AG10803 (cell line): Measurements from ENCODE around the gene ARL14EPL.
"Not testable (repeated sequence)": the region's sequence is repeated elsewhere in the genome, so short reads cannot be mapped to it uniquely, and the experiment has no call there.

Experiments used
- DNase-seq: peaks from one replicate; pipeline ENCODE4 v3.0.0; 2010; ENCODE audit warnings: low read depth
- H3K4me3 ChIP-seq: 2 replicates; pipeline ENCODE4 v1.5.1; 2011; ENCODE audit warnings: mild to moderate bottlenecking, low read length, control low read depth
- TF ChIP-seq, protein P1 (sequence below): conservative IDR thresholded peaks from 2 replicates; pipeline ENCODE4 v1.5.1; 2011; ENCODE audit warnings: mild to moderate bottlenecking, low read length, control low read depth, inconsistent platforms

Gene ARL14EPL

DNA sequence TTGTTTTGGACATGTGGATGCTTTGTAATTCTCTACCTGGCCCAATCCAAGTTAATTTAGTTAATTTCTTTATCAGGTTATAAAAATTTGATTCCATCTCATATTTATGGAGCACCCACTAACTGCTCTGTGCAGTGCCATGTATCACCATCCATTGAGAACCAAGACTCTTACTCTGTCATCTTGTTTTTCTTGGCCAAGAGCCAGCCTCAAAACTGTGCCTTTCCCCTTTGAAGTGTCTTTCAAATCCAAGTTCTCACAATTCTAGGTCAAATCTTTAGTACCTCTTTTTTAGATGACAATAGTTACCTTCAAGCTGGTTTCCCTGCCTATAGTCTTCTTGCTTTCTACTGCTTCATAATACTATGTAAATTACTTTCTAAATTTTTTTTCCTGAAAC lies 55.8 kb downstream of the ARL14EPL start:
- no peak for DNase-seq
- TF ChIP-seq, protein P1, sequence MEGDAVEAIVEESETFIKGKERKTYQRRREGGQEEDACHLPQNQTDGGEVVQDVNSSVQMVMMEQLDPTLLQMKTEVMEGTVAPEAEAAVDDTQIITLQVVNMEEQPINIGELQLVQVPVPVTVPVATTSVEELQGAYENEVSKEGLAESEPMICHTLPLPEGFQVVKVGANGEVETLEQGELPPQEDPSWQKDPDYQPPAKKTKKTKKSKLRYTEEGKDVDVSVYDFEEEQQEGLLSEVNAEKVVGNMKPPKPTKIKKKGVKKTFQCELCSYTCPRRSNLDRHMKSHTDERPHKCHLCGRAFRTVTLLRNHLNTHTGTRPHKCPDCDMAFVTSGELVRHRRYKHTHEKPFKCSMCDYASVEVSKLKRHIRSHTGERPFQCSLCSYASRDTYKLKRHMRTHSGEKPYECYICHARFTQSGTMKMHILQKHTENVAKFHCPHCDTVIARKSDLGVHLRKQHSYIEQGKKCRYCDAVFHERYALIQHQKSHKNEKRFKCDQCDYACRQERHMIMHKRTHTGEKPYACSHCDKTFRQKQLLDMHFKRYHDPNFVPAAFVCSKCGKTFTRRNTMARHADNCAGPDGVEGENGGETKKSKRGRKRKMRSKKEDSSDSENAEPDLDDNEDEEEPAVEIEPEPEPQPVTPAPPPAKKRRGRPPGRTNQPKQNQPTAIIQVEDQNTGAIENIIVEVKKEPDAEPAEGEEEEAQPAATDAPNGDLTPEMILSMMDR = no peak
- H3K4me3 ChIP-seq = no peak overlapping the region

DNA sequence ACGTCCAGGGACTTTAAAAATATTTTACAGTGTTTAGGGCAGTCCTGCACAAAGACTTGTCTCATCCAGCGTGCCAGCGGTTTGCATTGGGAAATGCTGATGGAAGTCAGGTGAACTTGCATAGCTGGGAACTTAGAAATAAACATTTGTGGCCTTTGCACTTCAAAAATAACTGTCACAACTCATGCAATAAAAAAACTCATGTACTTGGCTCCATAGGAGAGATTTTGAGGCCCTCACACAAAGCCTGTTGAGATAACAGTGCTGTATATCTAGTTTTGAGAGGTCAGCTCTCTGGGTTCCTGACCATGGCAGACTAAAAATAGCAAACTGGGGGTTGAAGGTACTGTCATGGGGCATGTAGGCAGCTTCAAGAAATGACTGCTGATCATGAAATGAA lies 58.0 kb downstream of the ARL14EPL start:
- TF ChIP-seq, protein P1 = no peak
- no peak overlapping the region for H3K4me3 ChIP-seq
- no peak for DNase-seq

DNA sequence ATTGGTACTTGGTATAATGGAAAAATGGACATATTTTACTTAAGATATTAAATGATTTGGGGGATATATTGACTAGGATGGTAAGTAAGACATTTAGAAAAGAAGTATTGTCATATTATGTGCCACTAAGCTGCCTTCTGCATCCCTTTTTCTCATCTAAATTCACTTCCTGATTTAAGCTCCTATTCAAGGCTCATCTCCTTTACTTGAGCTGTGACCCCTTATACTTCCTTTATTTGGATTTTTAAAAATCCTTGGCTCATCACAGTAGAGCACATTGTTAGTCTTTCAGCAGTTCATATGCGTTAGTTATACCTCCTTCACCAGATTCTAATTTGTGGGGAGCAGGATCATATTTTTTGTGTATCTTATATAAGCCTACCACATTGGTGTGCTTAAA lies 59.1 kb downstream of the ARL14EPL start:
- TF ChIP-seq, protein P1 = no peak
- no peak for DNase-seq
- H3K4me3 ChIP-seq = no peak overlapping the region

DNA sequence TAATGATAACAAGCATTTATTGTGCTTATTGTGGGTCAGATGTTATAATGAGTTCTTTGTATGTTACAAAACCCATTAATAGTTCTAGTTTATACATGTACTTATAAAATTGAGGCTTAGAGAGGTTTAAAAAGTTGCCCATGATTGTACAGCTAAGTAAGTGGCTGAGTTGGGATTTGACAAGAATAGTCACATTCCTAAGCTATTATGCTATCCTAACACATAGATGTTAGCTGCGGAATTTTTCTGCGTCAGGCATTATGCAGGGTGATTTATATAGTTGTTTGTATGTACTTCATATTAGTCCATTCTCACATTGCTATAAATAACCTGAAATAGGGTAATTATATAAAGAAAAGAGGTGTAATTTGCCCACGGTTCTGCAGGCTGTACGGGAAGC lies 65.0 kb downstream of the ARL14EPL start:
- TF ChIP-seq, protein P1 = no peak
- DNase-seq = peak; percentile 25
- H3K4me3 ChIP-seq = no peak overlapping the region

DNA sequence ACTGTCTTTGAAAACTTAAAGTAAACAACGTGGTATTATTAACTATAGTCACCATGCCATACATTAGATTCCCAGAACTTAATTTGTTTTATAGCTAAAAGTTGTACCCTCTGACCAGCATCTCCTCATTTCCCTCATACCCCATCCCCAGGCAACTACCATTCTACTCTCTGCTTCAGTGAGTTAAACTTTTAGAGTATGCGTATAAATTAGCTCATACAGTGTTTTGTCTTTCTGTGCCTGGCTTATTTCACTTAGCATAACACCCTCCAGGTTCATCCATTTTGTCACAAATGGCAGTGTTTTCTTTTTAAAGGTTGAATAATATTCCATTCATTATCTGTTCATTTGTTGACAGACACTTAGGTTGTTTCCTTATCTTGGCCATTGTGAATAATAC lies 66.7 kb downstream of the ARL14EPL start:
- H3K4me3 ChIP-seq = no peak overlapping the region
- TF ChIP-seq, protein P1 = no peak
- no peak for DNase-seq

DNA sequence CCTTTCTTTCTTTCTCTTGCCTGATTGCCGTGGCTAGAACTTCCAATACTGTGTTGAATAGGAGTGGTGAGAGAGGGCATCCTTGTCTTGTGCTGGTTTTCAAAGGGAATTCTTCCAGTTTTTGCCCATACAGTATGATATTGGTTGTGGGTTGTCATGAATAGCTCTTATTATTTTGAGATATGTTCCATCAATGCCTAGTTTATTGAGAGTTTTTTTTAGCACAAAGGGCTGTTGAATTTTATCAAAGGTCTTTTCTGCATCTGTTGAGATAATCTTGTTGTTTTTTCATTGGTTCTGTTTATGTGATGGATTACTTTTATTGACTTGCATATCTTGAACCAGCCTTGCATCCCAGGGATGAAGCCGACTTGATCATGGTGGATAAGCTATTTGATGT lies 72.7 kb downstream of the ARL14EPL start:
- DNase-seq, H3K4me3 ChIP-seq: not testable (repeated sequence)
